GM21515 (cell line): ENCODE data around the gene BMPER.

ENCODE experiments used
- ATAC-seq: cut with Tn5 transposase; IDR thresholded peaks from one replicate; pipeline ENCODE4 v1.9.1; 2021; ENCODE audit not compliant: unreplicated experiment

The BMPER gene

DNA sequence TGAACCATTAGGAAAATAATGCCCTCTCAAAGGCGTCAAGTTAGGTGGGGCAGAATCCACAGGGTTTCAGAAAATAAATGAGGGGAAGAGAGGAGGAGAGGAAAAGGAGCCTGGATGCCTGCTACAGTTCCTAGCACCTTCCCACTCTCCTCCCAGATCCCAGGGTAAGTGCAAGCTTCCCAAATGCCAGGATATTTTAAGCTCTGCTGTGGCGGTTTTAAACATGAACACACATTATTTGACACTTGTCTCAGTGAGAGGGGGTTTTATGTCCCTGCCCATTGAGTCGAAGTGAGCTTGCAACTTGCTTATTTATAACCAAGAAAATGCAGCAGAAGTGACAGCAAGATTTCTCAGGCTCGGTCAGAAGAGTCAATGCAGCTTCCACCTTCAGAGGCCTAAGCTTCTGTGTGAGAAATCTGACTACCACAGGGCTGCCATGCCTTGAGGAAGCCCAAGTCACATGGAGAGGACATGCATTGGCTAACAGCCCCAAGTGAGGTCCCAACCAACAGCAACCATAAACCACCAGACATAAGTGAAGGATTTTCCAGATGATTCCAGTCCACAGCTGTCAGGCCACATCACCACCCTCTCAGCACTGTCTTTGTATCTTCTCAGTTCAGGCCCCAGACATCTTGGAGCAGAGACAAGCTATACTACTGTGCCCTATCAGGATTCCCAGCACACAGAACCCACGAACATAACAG, 17.9 kb upstream of the BMPER start:
- ATAC-seq = no peak

DNA sequence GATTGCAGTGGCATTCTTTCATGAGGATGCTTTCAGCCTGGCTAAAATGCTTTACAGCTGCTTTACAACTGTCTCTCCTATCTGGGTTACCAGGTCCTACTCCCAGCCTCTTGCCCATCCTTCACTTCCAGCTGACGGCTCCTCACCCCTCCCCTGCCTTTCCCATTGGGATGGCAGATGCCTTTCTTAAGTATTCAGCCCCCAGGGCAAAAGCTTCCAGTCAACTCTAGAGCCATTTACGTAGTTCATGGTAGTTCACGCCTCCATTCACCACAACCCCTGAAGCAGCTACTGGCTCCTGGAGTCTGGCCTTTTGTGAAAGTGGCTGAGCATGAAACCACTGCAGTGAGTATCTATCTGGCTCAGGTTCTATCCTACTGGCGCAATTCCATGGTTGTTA, 17.2 kb upstream of the BMPER start:
- no peak for ATAC-seq

DNA sequence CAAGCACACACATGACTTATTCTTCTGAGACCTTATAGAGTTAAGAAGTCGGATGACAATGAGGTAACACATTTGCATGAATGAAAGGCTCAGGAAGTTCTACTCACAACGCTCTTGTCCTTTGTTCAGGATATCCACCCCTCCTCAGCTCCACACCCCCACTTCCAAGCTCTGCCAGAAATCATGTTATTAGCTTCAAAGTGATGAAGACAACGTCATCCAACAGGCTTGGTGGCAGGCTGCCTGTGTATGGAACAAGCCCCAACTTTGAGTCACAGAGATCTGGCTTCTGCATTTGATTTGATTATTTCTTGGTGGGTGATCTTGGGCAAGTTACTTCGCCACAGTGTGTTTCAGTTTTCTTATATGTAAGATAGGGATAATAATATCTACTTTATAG, 12.4 kb upstream of the BMPER start:
- no peak for ATAC-seq

DNA sequence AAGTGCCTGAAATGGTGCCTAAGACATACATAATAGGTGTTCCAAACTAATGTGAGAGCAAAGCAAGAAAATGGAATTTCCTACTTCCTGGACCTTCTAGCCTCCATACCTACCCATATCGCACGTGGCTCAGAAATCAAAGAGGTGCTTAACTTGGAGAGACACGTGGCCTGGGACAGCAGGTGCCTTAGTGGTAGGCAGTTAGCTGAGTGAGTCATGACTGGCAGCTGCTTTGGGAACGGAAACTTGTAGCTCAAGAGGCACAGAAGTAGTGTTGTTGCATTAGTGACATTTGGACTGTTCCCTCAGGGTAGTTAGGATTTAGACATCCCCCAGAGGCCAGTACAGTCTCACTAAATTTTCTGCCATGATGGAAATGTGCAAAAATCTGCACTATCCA, 12.0 kb upstream of the BMPER start:
- ATAC-seq = no peak

DNA sequence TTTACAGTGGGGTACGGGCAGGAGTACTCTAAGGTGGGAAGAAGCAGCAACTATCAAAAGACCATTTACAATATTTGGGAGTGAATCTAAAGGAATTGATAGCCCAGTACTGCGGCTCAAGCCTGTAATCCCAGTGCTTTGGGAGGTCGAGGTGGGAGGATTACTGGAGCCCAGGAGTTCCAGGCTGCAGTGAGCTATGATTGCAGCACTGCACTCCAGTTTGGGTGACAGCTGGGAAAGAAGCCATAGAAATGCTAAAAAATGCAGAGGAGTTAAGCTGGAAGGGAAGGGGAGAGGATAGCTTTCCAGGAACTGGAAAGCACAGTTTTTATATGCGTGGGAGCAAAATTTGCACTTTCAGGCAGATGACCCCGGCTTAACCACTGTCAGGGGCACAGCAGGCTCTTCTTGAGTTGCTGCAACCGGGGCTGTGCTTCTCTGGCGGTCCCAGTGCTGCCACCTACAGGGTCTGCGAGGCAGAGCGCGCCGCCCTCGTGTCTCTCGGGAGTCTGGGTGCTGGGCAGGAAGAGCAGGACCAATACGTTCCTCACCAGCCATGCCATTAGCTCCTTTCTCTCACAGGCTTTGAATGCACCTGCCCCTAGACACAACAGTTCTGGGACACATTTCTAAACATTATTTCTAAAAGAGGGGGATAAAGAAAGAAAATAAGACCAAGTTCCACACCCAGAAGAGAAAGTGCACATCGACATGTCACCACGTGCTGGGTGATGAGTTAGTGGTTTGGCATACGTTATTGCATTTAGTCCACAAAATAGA, 10.1 kb upstream of the BMPER start:
- ATAC-seq = peak; percentile 99

DNA sequence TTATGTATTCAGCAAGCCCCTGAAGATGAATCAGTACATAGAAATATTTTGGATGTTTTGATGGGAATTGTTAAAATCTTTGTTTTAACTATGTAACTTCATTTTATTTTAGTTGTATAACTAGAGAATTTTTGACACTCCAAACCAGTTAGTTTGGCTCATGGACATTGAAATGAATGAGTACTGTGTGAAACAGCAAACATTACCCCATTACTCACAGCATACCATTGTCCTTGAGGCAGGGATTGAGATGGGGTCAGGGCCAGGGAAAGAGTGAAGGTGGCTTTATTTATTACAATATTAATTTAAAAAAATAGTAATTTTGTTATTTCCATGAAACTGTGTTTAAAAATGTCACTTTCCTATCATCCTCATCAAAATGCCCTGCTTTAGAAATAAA, 4.8 kb upstream of the BMPER start:
- no peak for ATAC-seq

DNA sequence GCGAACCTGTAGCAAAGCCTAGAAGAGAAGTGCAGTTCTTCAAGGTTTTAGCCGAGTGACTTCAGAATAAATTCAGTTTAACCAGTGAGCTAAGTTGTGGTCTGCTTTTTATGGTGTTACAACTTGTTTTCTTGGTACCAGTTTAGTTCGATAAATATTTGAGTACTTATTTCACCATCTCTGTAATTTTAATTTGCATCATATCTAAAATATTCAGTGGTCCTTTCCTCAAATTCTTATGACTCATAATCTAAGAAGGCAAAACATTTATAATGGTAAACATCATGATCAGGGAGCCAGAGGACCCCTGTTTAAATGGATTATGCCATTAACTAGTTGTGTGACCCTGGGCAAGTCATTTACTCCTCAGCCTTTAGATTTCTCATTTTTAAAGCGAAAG, 4.1 kb upstream of the BMPER start:
- ATAC-seq = no peak

DNA sequence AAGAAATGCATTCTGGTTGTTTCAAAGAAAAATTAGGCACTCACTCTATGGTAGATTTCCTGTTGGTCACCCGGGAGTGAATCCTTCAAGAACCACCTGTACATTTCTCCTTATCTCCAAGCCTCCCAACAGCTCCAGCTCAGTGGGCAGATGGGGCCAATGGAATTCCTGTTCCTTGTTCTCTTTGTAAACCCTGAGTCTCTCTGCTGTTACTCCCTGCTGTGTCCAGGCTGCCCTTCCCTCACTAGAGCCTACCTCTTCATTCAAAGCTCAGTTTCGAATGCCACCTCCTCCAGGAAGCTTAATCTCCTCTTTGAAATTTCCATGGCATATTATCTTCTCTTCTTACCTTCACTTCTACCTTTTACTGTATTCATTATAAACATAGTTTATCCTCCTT, 3.5 kb upstream of the BMPER start:
- no peak for ATAC-seq

DNA sequence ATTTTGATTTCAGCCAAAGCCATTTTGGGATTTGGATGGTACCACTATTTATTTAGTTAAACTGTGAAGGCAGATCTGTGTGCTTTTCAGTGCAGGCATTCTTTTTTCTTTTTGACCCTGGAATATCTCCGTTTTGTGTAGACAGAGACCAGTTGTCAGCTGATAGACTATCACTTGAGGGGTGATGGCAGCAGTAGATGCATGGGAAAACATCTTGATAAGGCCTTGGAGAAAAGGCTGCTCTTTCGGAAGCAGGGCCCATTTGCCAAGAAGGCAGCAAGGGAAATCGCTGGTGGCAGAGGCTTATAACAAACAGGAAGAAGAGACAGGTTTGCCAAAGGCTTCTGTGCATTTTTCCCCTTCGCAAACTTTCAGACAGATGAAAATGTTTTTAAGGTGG, 2.6 kb upstream of the BMPER start:
- no peak for ATAC-seq

DNA sequence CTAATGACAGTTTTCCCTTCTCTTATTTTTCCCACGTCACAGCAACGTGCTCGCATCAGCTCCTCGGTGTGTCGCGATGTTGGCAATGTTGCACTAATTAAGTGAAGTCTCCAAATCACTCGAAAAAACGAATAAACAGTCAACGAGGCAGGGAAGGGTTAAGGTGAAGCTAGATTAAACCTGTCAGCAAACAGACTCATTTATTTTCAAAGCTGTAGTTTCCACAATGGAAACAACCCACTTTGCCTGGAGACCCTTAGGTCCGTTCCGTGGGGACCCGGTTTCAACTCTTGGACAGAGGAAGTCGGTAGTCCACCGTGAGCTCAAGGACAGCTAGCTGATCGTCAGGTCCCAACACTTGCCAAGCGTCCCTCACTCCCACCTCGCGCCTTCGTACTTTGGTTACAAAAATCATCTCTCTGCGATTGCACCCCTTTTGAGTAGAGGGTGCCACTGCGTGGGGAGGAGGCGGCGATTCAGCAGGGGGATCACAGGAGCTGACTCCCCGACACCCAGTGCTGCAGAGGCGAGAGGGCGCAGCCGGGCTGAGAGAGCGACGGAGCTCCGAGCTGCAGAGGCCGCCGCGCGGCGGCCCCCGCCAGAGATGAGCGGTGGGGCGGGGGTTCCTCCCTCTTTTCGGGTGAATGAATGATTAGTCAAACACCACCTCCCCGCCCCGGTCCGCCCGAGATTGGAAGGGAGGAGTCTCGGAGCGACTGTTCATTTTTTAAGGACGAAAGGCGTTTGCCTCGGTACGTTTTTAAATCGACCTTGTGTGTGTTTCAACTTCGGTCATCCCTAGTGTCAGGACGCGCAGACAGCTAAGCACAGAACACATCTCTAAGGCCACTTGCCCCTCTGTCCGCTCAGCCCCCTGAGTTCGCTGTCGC, 1.3 kb upstream of the BMPER start:
- ATAC-seq = no peak

DNA sequence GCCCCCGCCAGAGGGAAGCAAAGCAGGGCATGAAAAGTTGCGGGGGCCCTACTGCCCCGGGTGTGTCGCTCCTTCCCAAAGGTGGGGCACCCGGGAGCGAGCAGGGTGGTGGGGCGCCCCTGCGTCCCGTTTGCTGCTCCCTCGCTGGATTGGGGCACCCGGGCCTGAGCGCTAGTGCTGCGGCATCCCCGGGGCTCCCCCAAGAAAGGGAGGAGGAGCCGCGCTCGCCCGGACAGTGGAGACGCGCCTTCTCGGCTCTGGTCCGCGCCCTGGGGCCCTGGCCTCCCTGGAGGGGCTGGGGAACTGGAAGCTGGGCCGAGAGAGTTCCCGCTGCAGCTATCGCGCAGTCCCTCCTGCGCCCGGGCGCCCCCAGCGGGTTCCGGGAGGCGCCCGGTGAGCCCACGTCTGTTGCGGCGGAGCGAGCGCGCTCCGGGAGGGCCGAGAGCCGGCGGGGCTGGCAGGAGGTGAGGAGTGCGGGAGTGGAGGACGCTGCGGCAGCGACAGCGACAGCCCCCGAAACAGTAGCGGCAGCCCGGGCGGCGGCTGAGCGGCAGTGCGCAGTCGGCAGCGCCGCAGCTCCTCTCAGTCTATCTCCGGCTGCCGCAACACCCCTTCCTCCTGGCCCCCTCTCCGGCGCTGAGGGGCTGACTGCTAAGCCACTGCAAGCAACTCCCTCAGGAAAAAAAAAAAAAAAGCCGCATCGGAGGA, 504 bp upstream of the BMPER start:
- no peak for ATAC-seq

DNA sequence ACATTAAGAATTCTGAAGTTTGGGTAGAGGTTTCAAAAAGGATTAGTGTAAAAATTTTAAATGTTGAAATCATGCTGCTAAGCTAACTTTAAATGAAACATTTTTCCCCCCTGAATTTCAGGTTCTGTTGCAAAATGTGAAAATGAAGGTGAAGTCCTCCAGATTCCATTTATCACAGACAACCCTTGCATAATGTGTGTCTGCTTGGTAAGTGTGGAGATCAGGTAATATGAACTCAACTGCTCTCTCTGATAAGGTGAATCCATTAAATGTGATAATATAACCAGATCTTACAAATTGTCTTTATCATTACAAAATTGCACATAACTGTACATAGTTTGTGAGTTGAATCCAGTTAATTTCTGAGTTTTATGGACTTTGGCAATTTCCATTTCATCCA, 1.4 kb downstream of the BMPER start:
- ATAC-seq = no peak

DNA sequence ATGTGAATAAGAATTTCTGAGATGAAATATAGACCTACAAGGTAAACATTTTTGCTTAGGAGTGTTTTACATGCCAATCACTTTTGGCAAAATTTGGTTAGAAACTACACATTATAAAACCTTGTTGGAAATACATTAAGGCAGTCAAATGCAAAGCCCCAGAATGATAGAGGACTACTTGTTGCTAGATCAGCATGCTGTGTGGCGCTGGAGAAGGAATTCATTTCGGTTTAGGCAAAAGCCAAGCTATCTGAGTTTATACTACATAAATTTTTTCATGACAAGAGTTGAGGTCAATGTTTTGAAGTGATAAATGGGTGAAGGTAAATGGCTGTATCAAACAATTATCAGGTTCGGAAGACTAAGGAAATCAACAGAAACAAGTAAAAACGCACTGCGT, 2.3 kb downstream of the BMPER start:
- ATAC-seq = no peak

DNA sequence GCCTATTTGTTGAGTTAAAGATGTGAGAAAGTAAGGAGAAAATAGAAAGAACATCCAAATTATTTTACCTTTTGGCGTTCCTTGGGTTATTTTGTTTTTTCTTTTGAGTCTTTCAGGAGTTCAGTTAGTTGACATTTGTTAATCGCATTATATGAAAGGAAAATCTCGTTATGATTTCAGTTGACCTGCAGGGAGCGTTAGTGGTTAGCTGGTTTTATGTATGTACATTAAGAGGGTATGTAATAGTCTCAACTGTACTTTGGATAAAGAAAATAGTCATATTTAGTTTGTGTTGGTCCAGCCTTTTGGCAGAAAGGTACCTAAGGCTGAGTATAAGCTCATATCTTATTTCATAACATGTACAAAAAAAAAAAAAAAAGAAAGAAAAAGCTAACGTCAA, 4.0 kb downstream of the BMPER start:
- no peak for ATAC-seq

DNA sequence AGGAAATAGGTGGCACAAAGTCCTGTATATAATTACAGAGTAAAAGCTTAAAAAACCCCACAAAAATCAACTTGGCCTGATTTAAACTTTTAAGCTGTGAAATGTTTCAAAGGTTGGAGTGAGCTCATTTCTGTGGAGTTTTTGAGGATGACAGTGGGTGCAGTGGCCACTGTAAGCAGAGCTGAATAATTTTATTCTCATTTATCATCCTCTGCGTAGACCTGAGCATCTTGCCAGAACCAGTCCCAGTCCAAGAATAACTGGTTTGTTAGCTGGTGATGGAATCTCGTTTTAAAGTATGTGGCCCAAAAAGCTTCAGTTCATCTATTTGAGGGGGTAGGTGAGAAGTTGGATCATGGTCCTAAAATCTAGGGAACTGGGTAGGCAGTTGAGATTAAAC, 4.4 kb downstream of the BMPER start:
- no peak for ATAC-seq

DNA sequence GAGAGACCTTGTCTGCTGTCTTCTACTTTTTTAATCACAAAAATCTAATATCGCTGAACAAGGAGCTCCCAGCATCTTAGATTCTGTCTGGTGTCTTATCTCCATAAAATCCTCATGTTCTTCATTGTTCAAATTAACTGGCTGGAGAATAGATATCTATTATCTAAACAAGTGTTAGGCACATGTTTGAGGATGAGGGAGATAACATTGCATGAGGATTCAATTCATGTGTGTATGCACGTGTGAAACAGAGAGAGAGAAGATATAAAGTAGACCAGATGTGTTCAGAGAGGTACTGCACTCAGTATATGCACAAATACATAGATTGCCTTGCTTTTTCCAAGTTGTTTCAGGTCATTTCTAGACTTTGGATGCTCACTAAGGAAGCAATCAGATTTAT, 5.4 kb downstream of the BMPER start:
- no peak for ATAC-seq

DNA sequence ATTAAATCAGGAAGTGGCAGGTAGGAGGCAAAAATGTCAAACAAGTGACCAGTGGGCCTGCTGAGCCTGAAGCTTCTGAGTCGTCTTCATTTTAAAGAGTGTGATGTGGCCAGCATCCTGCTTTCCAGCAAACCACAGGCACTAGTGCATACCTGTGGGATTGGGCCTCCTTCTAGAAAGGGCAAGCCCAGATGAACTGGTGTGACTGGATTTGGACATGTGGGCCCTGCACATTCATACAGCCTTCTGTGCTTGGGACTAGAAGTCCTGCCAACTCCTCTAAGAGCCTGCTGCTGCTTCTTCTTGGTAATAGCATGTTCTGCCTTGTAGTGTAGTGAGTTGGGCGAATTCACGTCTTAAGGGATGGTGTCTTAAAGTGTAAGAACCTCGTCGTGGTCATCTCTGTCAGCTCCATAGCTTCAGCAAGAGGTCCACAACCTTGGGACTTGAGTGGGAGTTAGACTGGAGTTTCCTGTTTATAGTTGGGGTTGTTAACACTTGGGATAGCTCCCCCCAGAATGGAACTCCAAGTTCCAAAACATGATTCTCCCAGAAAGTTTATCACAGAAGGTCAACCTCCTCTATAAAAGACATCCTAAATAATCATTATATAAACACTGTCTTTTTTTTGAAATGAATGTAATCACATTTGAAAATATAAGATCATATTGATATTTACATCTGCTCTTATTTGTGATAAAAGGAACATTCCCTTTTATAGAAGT, 11.2 kb downstream of the BMPER start:
- no peak for ATAC-seq

DNA sequence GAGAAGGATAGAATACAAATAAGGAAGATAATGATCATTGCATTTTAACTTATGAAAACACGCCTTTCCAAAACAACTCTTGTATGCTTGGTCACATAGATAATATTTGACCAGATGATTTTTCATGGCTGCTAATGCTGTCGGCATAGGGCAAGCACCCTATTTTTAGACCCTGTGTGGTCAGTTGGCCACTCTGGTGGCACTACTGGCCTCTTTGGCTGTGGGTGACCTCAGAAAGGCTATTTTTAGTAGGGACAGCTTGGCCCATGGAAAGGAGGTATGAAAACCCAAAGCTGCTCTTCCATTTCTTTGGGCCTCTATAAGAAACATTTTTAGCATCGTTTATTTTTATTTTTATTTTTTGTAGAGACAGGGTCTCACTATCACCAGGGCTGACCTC, 12.3 kb downstream of the BMPER start:
- ATAC-seq = no peak

DNA sequence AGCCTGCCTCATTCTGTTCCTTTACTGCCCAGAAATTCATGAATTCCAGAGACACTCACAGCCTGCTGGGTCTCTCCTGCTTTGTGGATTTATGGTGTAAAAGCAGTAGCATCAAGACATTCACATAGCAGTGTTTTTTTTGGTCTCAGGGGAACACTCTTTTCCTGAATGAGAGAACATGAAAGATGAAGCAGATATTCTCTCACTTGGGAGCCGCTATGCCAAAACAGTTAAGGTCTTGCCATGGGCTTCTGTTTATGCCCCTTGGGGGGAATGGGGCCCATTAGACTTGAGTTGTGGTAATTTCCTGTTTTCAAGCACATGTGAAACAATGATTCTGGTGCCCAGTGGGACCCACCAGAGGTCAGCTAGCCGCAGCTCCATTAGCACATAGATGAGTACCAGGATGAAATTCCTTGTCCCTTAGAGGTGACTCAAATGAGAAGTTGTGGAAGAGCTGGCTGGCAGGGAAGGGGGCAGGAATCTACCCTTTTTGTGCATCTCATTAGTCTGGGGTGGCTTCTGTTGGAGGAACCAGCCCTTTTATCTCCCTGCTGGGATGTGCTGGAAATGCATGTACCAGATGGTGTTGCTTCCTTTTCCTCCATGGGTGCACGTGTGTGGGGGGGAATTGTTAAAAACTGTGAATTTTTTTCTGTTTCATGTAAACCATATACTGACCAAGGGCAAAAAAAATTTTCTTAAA, 13.3 kb downstream of the BMPER start:
- ATAC-seq = no peak

DNA sequence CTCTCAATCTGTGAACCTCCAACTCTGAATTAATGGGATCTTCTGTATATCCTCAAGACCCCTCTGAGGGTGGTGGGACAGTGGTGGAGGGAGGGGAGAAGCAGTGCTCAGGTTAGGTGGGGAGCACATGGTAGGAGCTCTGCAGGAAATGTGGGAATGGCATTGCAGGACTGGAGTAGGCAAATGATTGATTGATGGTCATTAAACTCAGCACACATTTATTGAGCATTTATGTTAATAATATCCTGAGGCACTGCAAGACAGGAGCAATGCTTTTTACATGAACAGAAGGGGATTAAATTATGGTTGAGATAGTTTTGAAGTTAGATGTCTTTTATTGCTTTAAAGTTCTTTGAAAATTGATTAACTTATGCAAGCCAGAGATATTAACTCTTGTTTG, 14.1 kb downstream of the BMPER start:
- ATAC-seq = no peak
